H1 (cell line): ENCODE data around the gene RUVBL2. TPM values are rescaled to one million over a fixed set of nuclear protein-coding genes. Genes with fewer than 3 reads are reported as not detected.

Experiments
- CTCF ChIA-PET: fragments of 300-600 bp; sonication (Branson Sonifier 250); formaldehyde crosslinking; loops from one replicate; lab custom pipeline; 2021; ENCODE audit not compliant: partially characterized antibody; lab: Charles Lee
- POLR2A ChIA-PET: fragments of 300-600 bp; sonication (Branson Sonifier 250); formaldehyde crosslinking; loops from one replicate; lab custom pipeline; 2021; ENCODE audit warnings: inconsistent platforms; ENCODE audit not compliant: partially characterized antibody; lab: Charles Lee
- DNase-seq, 2 experiments: peaks; one replicate each; pipeline versions ENCODE4 v3.0.0 to v3.0.0-alpha.2; 2010 to 2022; ENCODE audit warnings: low spot score in 2 of 2, low read depth in 1 of 2, mixed read lengths in 1 of 2
- FAIRE-seq: peaks from 2 replicates; lab custom pipeline; 2011; peaks lifted over from hg19 to GRCh38; lab: Jason Lieb, UNC
- H2AFZ ChIP-seq: 2 replicates; pipeline ENCODE4 v1.8.1; 2012; ENCODE audit warnings: low read length, inconsistent platforms
- H2AK5ac ChIP-seq: 2 replicates; pipeline ENCODE4 v1.6.1; 2013; ENCODE audit warnings: low read depth, low read length
- H2BK120ac ChIP-seq: replicated peaks from 2 replicates; pipeline ENCODE3; 2013; ENCODE audit warnings: low read depth, low read length, inconsistent platforms
- H2BK12ac ChIP-seq: 2 replicates; pipeline ENCODE4 v1.6.1; 2013; ENCODE audit warnings: low read depth, low read length
- H2BK15ac ChIP-seq: 2 replicates; pipeline ENCODE4 v1.6.1; 2013; ENCODE audit warnings: low read length
- H2BK20ac ChIP-seq: 2 replicates; pipeline ENCODE4 v1.6.1; 2013; ENCODE audit warnings: low read length
- H2BK5ac ChIP-seq: 2 replicates; pipeline ENCODE4 v1.6.1; 2013; ENCODE audit warnings: low read depth, low read length
- H3K14ac ChIP-seq: 2 replicates; pipeline ENCODE4 v1.6.1; 2013; ENCODE audit warnings: inconsistent platforms; ENCODE audit not compliant: insufficient read length
- H3K18ac ChIP-seq: 2 replicates; pipeline ENCODE4 v1.6.1; 2013; ENCODE audit warnings: low read length; ENCODE audit errors: extremely low read depth
- H3K23ac ChIP-seq: 2 replicates; pipeline ENCODE4 v1.6.1; 2013; ENCODE audit warnings: inconsistent platforms; ENCODE audit not compliant: insufficient read length
- H3K23me2 ChIP-seq: 2 replicates; pipeline ENCODE4 v1.6.1; 2013; ENCODE audit warnings: low read depth, low read length
- H3K27ac ChIP-seq: 2 replicates; pipeline ENCODE4 v1.6.1; 2011; ENCODE audit warnings: low read depth, low read length, inconsistent platforms
- H3K27me3 ChIP-seq, 4 experiments: replicated peaks in 1 of 4; 1 replicate in 1 of 4; 2 replicates in 3 of 4; pipeline versions ENCODE4 v1.6.1 to v1.8.1; 2011 to 2013; ENCODE audit warnings: low read length in 3 of 4, mild to moderate bottlenecking in 3 of 4, inconsistent platforms in 2 of 4, mixed read lengths in 2 of 4, moderate library complexity in 1 of 4; ENCODE audit not compliant: control insufficient read depth in 3 of 4, insufficient read depth in 3 of 4; ENCODE audit errors: extremely low read depth in 1 of 4
- H3K36me3 ChIP-seq, 4 experiments: 2 replicates each; pipeline versions ENCODE4 v1.6.1 to v1.8.1; 2011 to 2013; ENCODE audit warnings: mild to moderate bottlenecking in 4 of 4, low read length in 3 of 4, moderate library complexity in 2 of 4, control low read depth in 1 of 4, inconsistent platforms in 1 of 4; ENCODE audit not compliant: insufficient read depth in 4 of 4, control insufficient read depth in 2 of 4
- H3K4ac ChIP-seq: replicated peaks from 2 replicates; pipeline ENCODE3; 2013; ENCODE audit warnings: low read length, low read depth, mixed read lengths, inconsistent platforms; ENCODE audit not compliant: insufficient read length
- H3K4me1 ChIP-seq, 4 experiments: replicated peaks in 1 of 4; 1 replicate in 1 of 4; 2 replicates in 3 of 4; pipeline versions ENCODE4 v1.6.1 to v1.8.1; 2011 to 2013; ENCODE audit warnings: low read length in 3 of 4, inconsistent platforms in 2 of 4, mixed read lengths in 1 of 4; ENCODE audit not compliant: insufficient read depth in 4 of 4, control insufficient read depth in 3 of 4
- H3K4me2 ChIP-seq, 2 experiments: 2 replicates each; pipeline versions ENCODE4 v1.6.1 to v1.8.1; 2011 to 2013; ENCODE audit warnings: low read depth in 2 of 2, low read length in 2 of 2, control low read depth in 1 of 2, inconsistent platforms in 1 of 2, mild to moderate bottlenecking in 1 of 2; ENCODE audit not compliant: insufficient read depth in 1 of 2
- H3K4me3 ChIP-seq, 4 experiments: fragments of 200-600, 300-600 bp in 1 of 4; sonication (generic), shearing (Covaris generic), sonication (Bioruptor Twin) in 1 of 4; 2 replicates each; pipeline versions ENCODE4 v1.5.1 to v1.8.1; 2011 to 2016; ENCODE audit warnings: low read length in 4 of 4, low read depth in 3 of 4, control low read depth in 2 of 4, inconsistent platforms in 2 of 4, mild to moderate bottlenecking in 2 of 4, mixed read lengths in 1 of 4, moderate library complexity in 1 of 4; ENCODE audit not compliant: insufficient read depth in 2 of 4; ENCODE audit errors: extremely low read depth in 1 of 4
- H3K56ac ChIP-seq: replicated peaks from 2 replicates; pipeline ENCODE3; 2013; ENCODE audit warnings: low read depth, mild to moderate bottlenecking, mixed read lengths, low read length, inconsistent platforms; ENCODE audit not compliant: insufficient read length
- H3K79me1 ChIP-seq: 2 replicates; pipeline ENCODE4 v1.6.1; 2013; ENCODE audit warnings: low read depth, low read length, control low read depth
- H3K79me2 ChIP-seq, 2 experiments: 2 replicates each; pipeline versions ENCODE4 v1.6.1 to v1.8.1; 2012 to 2013; ENCODE audit warnings: low read length in 2 of 2, mild to moderate bottlenecking in 2 of 2, inconsistent platforms in 1 of 2; ENCODE audit not compliant: insufficient read depth in 2 of 2, control insufficient read depth in 1 of 2
- H3K9ac ChIP-seq, 4 experiments: replicated peaks in 1 of 4; 1 replicate in 1 of 4; 2 replicates in 3 of 4; pipeline versions ENCODE4 v1.6.1 to v1.8.1; 2011 to 2013; ENCODE audit warnings: low read depth in 3 of 4, low read length in 3 of 4, control low read depth in 2 of 4, mild to moderate bottlenecking in 2 of 4, moderate library complexity in 2 of 4, inconsistent platforms in 1 of 4; ENCODE audit errors: extremely low read depth in 1 of 4
- H3K9me3 ChIP-seq, 2 experiments: 2 replicates each; pipeline versions ENCODE4 v1.6.1 to v1.8.1; 2012 to 2013; ENCODE audit warnings: mild to moderate bottlenecking in 2 of 2, moderate library complexity in 2 of 2, control low read depth in 1 of 2, inconsistent platforms in 1 of 2, low read depth in 1 of 2, low read length in 1 of 2, mixed read lengths in 1 of 2; ENCODE audit not compliant: insufficient read depth in 2 of 2
- H4K20me1 ChIP-seq, 2 experiments: replicated peaks in 1 of 2; 2 replicates each; pipeline versions ENCODE3 to v1.8.1; 2011 to 2013; ENCODE audit warnings: inconsistent platforms in 2 of 2, low read length in 2 of 2, mild to moderate bottlenecking in 1 of 2; ENCODE audit not compliant: insufficient read depth in 2 of 2, control insufficient read depth in 1 of 2
- H4K5ac ChIP-seq: 2 replicates; pipeline ENCODE4 v1.6.1; 2013; ENCODE audit warnings: low read length, low read depth, mixed read lengths, inconsistent platforms; ENCODE audit not compliant: insufficient read length
- H4K8ac ChIP-seq: 2 replicates; pipeline ENCODE4 v1.8.0; 2013; ENCODE audit warnings: mild to moderate bottlenecking, moderate library complexity, low read length, inconsistent platforms; ENCODE audit not compliant: insufficient read depth; ENCODE audit errors: extremely low read depth
- H4K91ac ChIP-seq: replicated peaks from 2 replicates; pipeline ENCODE3; 2013; ENCODE audit warnings: low read length, mixed read lengths, inconsistent platforms; ENCODE audit not compliant: insufficient read length
- ATF3 ChIP-seq: IDR thresholded peaks from 2 replicates; pipeline ENCODE4 v1.6.1; 2011; ENCODE audit warnings: low read depth, mild to moderate bottlenecking, low read length; ENCODE audit not compliant: insufficient read depth
- CBX5 ChIP-seq: fragments of 300-800, 300-1000 bp; sonication (generic); IDR thresholded peaks from 2 replicates; pipeline ENCODE4 v1.7.1; 2016; ENCODE audit warnings: antibody characterized with exemption, low read length, low read depth
- CTBP2 ChIP-seq: IDR thresholded peaks from 2 replicates; pipeline ENCODE4 v1.7.0; 2011; ENCODE audit warnings: borderline replicate concordance, mild to moderate bottlenecking, moderate library complexity, mixed read lengths, low read length; ENCODE audit not compliant: insufficient read depth, insufficient read length
- GABPA ChIP-seq: IDR thresholded peaks from 2 replicates; pipeline ENCODE4 v1.6.1; 2011; ENCODE audit warnings: mild to moderate bottlenecking, low read length, moderate library complexity, borderline replicate concordance; ENCODE audit not compliant: insufficient read depth
- JUN ChIP-seq: IDR thresholded peaks from 2 replicates; pipeline ENCODE4 v1.6.1; 2011; ENCODE audit warnings: low read depth, mild to moderate bottlenecking, improper control_type of control experiment, low read length
- NANOG ChIP-seq: IDR thresholded peaks from 2 replicates; pipeline ENCODE4 v1.6.1; 2011; ENCODE audit warnings: low read length, low read depth, mild to moderate bottlenecking, inconsistent platforms; ENCODE audit not compliant: insufficient read depth, poor library complexity, severe bottlenecking
- RAD21 ChIP-seq, 2 experiments: IDR thresholded peaks in 1 of 2; conservative IDR thresholded peaks in 1 of 2; 2 replicates each; pipeline ENCODE4 v1.6.1; 2011; ENCODE audit warnings: low read depth in 2 of 2, low read length in 2 of 2, improper control_type of control experiment in 1 of 2, inconsistent platforms in 1 of 2, mild to moderate bottlenecking in 1 of 2, moderate library complexity in 1 of 2
- SP2 ChIP-seq: IDR thresholded peaks from 2 replicates; pipeline ENCODE4 v1.6.1; 2012; ENCODE audit warnings: mild to moderate bottlenecking, low read length, inconsistent platforms
- TCF12 ChIP-seq: IDR thresholded peaks from 2 replicates; pipeline ENCODE4 v1.6.1; 2011; ENCODE audit warnings: low read depth, mild to moderate bottlenecking, low read length
- USF2 ChIP-seq: IDR thresholded peaks from 2 replicates; pipeline ENCODE4 v1.6.1; 2011; ENCODE audit warnings: low read length, improper control_type of control experiment
- WGBS, 2 experiments: shearing (Covaris generic) in 1 of 2; methylation state at CpG; one replicate each; pipeline versions ENCODE4 v1.1.6 to v1.1.7; 2013 to 2015; ENCODE audit warnings: low lambda C conversion rate in 2 of 2, mixed read lengths in 2 of 2, inconsistent platforms in 1 of 2, low coverage in 1 of 2, missing lambda C conversion rate in 1 of 2; ENCODE audit not compliant: insufficient replicate concordance in 2 of 2, insufficient coverage in 1 of 2, insufficient read length in 1 of 2; ENCODE audit errors: extremely low coverage in 1 of 2, missing lambda C conversion rate in 1 of 2; 5-methylcytosine and 5-hydroxymethylcytosine counted together
- polyA plus RNA-seq, 7 experiments: library from polyadenylated mRNA; depleted of rRNA in 3 of 7; stranded (reverse) in 5 of 7; unstranded in 2 of 7; fragments of >200 nt in 5 of 7; fragments of 200-250 nt in 2 of 7; gene quantifications; 1 replicate in 5 of 7; 2 replicates in 1 of 7; 4 replicates in 1 of 7; pipeline versions ENCODE4 v1.2.1 to v1.2.3, GENCODE V29; 2011 to 2013; ENCODE audit warnings: missing spikeins in 2 of 7, mixed read lengths in 2 of 7
- total RNA-seq: library from RNA; stranded (reverse); fragmentation: NEBNext Ultra II Directional; extraction: Animal tissue kit (Norgen Biotek cat#: 25700); gene quantifications from 2 replicates; pipeline ENCODE4 v1.2.1, GENCODE V29; 2021

Gene RUVBL2
- total and polyA plus RNA-seq, 2 of the 8 experiments (the other 6 are each of a cell fraction or from before 2014, with no cell fraction given), result 152 to 247 TPM

GRCh38 chr19:49022116-49022515 lies 28.4 kb downstream of the RUVBL2 start:
- peaks cover 6% of the 10 kb centered on the region; the same call in 1 of the 2 replicates for H3K23me2 ChIP-seq
- H2BK20ac ChIP-seq, result no peak overlapping the region
- H3K9me3 ChIP-seq, result no peaks in the 10 kb centered on the region
- H4K91ac ChIP-seq, result no peak overlapping the region
- no peak overlapping the region for H2BK120ac ChIP-seq
- peaks cover 0 to 17% (median 8%) of the 10 kb centered on the region in 4 experiments; a peak in 5 of 7 replicates for H3K4me1 ChIP-seq
- no peaks in the 10 kb centered on the region for H3K79me2 ChIP-seq
- no peak for FAIRE-seq
- no peak overlapping the region for H2BK12ac ChIP-seq
- no peak overlapping the region for H2BK5ac ChIP-seq
- no peak overlapping the region for H4K5ac ChIP-seq
- H3K27ac ChIP-seq, result no peak overlapping the region
- DNase-seq, result no peak
- no peak overlapping the region for H2BK15ac ChIP-seq
- H3K4ac ChIP-seq, result no peak overlapping the region
- ChIA-PET CTCF (interaction anchor here (0.9 to 8.1 kb wide), 5 partner anchors 10 to 52 kb away, joined by 3 to 46 read pairs (median 4); partner anchors contain the start of genes CGB2 and CGB7), POLR2A (interaction anchor here (0.8 to 1.2 kb wide), 2 partner anchors 13 to 58 kb away, joined by 3 read pairs; no protein-coding TSS in a partner anchor)
- H3K4me2 ChIP-seq, result no peak overlapping the region
- no peaks in the 10 kb centered on the region for H3K36me3 ChIP-seq
- H3K18ac ChIP-seq, result no peak overlapping the region
- H2AK5ac ChIP-seq, result no peak overlapping the region
- H3K14ac ChIP-seq, result no peak overlapping the region
- H3K79me1 ChIP-seq, result no peaks in the 10 kb centered on the region
- no peak overlapping the region for H3K56ac ChIP-seq
- H3K9ac ChIP-seq, result no peak overlapping the region
- no peaks in the 10 kb centered on the region for H4K20me1 ChIP-seq
- no peak overlapping the region for H3K23ac ChIP-seq
- WGBS, 2 experiments, result 81% methylated on average over 9 of the region's 9 CpGs; no CpG with 5 or more reads in 1 of the 2 experiments
- H2AFZ ChIP-seq, result no peak overlapping the region
- H3K27me3 ChIP-seq, result peaks cover 0 to 15% (median 12%) of the 10 kb centered on the region in 4 experiments; a peak in 6 of 7 replicates
- H4K8ac ChIP-seq, result no peak overlapping the region
- H3K4me3 ChIP-seq, result no peak overlapping the region
- TF ChIP-seq ATF3 (no peak), USF2 (no peak), GABPA (no peak), TCF12 (no peak), NANOG (no peak), RAD21 (IDR thresholded peaks at IDR 0.05 in 1 of 2, conservative IDR thresholded peaks at IDR 0.05 in 1 of 2; ENCODE audit: low read depth in 2 of 2, low read length in 2 of 2) (no peak), JUN (no peak), CBX5 (no peak), SP2 (no peak), CTBP2 (no peak)
